GM12874 (cell line): ENCODE measurements around the gene LTK.

Experiments used
- CTCF ChIP-seq: IDR thresholded peaks from 2 replicates; pipeline ENCODE4 v1.5.1; 2011; ENCODE audit warnings: low read depth, mild to moderate bottlenecking, control low read depth, low read length, moderate library complexity; ENCODE audit not compliant: insufficient read depth

Gene LTK

GRCh38 chr15:41489641-41490040, 24.0 kb downstream of the LTK start:
- no peak for TF ChIP-seq CTCF

GRCh38 chr15:41487802-41488201, 25.8 kb downstream of the LTK start:
- TF ChIP-seq CTCF, result no peak

- TF ChIP-seq CTCF, result no peak
These were observed 26.2 kb downstream of the LTK start for GRCh38 chr15:41487381-41487780.

GRCh38 chr15:41486286-41486685, 27.3 kb downstream of the LTK start:
- no peak for TF ChIP-seq CTCF

GRCh38 chr15:41484937-41485625, 28.5 kb downstream of the LTK start:
- no peak for TF ChIP-seq CTCF

GRCh38 chr15:41483519-41483918, 30.1 kb downstream of the LTK start:
- no peak for TF ChIP-seq CTCF

- no peak for TF ChIP-seq CTCF
These were observed 30.5 kb downstream of the LTK start for GRCh38 chr15:41483115-41483514.
